ENCODE results near the gene POU2F2.

Gene POU2F2

DNA sequence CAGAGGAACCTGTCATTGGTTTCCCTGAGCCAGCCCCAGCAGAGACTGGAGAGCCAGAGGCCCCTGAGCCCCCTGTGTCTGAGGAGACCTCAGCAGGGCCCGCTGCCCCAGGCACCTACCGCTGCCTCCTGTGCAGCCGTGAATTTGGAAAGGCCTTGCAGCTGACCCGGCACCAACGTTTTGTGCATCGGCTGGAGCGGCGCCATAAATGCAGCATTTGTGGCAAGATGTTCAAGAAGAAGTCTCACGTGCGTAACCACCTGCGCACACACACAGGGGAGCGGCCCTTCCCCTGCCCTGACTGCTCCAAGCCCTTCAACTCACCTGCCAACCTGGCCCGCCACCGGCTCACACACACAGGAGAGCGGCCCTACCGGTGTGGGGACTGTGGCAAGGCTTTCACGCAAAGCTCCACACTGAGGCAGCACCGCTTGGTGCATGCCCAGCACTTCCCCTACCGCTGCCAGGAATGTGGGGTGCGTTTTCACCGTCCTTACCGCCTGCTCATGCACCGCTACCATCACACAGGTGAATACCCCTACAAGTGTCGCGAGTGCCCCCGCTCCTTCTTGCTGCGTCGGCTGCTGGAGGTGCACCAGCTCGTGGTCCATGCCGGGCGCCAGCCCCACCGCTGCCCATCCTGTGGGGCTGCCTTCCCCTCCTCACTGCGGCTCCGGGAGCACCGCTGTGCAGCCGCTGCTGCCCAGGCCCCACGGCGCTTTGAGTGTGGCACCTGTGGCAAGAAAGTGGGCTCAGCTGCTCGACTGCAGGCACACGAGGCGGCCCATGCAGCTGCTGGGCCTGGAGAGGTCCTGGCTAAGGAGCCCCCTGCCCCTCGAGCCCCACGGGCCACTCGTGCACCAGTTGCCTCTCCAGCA lies 52.1 kb downstream of the POU2F2 start:
- no peak for TF ChIP-seq POLR2A (IDR thresholded peaks at IDR 0.05; ENCODE audit: low read depth, low read length)
- FAIRE-seq (no peak), DNase-seq (ENCODE audit: insufficient read length, low spot score) (no peak)

DNA sequence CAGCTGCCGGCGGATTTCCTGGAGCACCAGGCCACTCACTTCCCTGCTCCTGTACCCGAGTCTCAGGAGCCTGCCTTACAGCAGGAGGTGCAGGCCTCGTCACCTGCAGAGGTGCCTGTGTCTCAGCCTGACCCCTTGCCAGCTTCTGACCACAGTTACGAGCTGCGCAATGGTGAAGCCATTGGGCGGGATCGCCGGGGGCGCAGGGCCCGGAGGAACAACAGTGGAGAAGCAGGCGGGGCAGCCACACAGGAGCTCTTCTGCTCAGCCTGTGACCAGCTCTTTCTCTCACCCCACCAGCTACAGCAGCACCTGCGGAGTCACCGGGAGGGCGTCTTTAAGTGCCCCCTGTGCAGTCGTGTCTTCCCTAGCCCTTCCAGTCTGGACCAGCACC lies 53.0 kb downstream of the POU2F2 start:
- FAIRE-seq, result no peak
- no peak for DNase-seq (ENCODE audit: insufficient read length, low spot score)
- no peak for TF ChIP-seq POLR2A (IDR thresholded peaks at IDR 0.05; ENCODE audit: low read depth, low read length)

DNA sequence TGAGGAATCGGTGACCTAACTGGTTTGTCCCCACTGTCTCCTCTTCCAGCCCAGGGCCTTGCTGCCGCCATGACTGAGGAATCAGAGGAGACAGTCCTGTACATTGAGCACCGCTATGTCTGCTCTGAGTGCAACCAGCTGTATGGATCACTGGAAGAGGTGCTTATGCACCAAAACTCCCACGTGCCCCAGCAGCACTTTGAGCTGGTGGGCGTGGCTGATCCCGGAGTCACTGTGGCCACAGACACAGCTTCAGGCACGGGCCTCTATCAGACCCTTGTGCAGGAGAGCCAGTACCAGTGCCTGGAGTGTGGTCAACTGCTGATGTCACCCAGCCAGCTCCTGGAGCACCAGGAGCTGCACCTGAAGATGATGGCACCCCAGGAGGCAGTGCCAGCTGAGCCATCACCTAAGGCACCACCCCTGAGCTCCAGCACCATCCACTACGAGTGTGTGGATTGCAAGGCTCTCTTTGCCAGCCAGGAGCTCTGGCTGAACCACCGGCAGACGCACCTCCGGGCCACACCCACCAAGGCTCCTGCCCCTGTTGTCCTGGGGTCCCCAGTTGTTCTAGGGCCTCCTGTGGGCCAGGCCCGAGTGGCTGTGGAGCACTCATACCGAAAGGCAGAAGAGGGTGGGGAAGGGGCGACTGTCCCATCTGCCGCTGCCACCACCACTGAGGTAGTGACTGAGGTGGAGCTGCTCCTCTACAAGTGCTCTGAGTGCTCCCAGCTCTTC lies 53.5 kb downstream of the POU2F2 start:
- TF ChIP-seq POLR2A (IDR thresholded peaks at IDR 0.05; ENCODE audit: low read depth, low read length), result no peak
- DNase-seq (ENCODE audit: insufficient read length, low spot score) (no peak), FAIRE-seq (no peak)

DNA sequence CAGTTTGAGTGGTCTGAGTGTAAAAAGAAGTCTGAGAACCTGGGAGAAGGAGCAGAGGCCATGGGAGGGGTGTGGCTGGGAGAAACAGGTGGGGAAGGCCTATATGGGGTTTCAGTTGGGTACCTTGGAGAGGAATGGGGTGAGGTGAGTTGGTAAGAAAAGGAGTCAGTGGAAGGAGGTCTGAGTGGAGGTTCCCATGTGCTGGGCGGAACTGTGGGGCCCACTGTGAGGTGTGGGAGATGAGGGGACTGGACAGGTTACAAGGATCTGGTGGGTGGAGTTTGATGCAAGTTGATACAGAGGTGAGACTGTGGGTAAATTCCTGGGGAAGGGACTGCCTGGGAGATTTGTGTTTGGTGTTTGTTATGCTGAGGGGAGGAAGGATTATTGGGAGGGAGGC lies 54.2 kb downstream of the POU2F2 start:
- no peak for TF ChIP-seq POLR2A (IDR thresholded peaks at IDR 0.05; ENCODE audit: low read depth, low read length)
- FAIRE-seq (no peak), DNase-seq (ENCODE audit: insufficient read length, low spot score) (no peak)

DNA sequence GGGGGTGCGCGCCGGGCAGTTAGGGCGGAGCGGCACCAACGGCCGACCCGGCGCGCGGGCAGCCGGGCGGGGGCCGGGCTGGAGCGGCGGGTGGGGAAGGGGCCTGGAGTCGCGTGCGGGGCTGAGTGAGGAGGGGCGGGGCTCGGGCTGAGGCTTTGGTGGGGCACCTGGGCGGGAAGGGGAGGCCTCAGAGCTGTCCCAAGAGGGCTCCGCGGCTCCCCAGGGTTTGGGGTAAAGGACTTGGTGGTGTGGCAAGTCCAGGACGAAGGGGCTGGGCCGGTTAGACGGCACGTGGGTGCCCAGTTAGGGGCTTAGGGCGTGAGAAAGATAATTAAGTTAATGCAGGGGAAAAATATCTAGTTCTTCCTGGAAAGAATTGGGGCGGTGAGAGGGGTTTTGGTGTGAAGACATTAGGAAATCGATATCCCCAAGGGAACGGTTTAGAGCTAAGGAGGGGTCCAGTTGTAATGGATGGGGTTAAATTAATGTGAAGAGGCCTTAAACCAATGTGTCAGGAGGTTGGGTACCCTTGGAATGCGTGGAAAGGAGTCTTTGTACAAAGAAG lies 55.8 kb downstream of the POU2F2 start:
- FAIRE-seq (no peak), DNase-seq (ENCODE audit: insufficient read length, low spot score) (no peak)
- TF ChIP-seq POLR2A (IDR thresholded peaks at IDR 0.05; ENCODE audit: low read depth, low read length), result no peak

DNA sequence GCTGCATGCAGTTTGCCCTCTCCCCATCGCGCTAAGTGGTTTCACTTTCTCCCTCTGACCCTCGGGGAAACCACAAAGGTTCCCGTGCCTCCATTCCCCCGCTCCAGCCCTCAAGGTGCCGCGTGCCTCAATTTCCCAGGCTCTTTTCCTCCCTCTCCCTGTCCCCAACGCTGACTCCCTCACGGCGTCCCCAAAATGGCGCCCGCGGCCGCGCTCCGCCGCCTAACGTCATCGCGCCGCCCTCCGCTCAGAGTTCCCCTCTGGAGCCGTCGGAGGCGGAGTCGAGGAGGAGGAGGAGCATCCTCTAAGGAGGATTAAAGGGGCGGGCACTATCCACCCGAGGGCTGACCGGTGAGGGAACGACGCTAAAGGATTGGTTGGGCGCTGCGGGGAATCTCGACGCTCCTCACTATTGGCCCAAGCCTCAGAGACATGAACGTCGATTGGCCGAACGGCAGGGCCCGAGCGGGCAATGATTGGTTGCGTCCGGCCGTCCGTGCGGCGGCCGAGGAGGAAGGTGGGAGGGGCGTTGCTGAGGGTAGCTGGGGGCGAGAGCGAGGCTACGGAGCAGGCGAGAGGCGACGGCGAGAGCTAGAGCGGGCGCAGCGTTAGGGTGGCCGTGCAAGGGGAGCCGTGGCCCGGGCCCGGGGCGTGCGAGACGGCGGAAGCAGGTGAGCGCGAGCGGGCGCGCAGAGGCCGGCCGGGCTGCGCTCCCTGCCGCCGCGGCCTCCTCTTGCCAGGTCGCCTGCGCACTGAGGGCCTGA lies 56.4 kb downstream of the POU2F2 start, which contains the start of gene ZNF574:
Gene ZNF574 (plus strand): TSS at position 551 of the 764 bp plus-strand sequence. CDS start 2,441 bp downstream, outside the sequence.
- FAIRE-seq (peak; percentile 85), DNase-seq (ENCODE audit: insufficient read length, low spot score) (peak; percentile 100)
- peak; percentile 96 for TF ChIP-seq POLR2A (IDR thresholded peaks at IDR 0.05; ENCODE audit: low read depth, low read length)

DNA sequence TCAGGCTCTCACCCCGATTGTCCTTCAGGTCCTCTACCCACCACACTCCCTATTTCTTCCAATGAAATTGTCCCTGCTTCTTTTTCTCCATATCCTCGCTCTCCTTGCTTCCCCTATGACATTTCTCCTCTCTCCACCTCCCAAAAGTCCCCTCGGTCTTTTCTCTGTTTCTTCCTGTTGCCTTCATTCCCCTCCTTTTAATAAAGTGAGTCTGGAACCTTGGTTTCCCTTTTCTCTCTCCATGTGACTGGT lies 57.0 kb downstream of the POU2F2 start:
- DNase-seq (ENCODE audit: insufficient read length, low spot score) (no peak), FAIRE-seq (no peak)
- TF ChIP-seq POLR2A (IDR thresholded peaks at IDR 0.05; ENCODE audit: low read depth, low read length), result no peak

DNA sequence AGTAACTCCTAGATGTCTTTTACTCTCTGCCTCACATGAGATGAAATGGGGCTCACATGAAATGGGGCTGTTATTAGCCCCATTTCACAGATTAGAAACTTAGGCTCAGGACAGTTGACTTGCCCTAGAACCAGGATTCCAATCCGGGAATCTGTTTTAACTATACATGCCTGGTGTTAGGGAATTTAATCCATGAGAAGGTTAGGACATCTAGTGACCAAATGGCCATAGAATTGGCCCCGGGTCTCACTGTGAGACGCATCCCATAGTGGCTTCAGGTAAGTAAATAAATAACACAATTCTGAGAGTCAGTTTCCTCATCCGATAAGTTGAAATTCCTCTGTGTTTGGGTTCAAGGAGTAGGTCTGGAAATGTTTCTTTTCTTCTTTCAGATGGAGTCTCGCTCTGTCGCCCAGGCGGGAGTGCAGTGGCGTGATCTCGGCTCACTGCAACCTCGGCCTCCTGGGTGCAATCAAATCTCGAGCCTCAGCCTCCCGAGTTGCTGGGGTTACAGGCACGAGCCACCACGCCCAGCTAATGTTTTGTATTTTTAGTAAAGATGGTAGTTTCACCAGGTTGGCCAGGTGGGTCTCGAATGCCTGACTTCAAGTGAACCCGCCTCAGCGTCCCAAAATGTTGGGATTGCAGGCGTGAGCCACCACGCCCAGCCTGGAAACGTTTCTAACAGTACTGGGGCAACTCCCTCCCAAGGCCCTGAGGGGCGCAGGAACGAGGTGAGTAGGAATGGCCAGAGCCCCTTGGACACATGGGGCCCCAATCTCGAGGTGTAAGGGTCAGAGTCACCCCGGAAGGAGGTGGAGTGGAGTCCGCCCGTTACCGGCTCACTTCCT lies 57.5 kb downstream of the POU2F2 start:
- FAIRE-seq, result no peak
- DNase-seq (ENCODE audit: insufficient read length, low spot score), result no peak
- TF ChIP-seq POLR2A (IDR thresholded peaks at IDR 0.05; ENCODE audit: low read depth, low read length), result no peak

DNA sequence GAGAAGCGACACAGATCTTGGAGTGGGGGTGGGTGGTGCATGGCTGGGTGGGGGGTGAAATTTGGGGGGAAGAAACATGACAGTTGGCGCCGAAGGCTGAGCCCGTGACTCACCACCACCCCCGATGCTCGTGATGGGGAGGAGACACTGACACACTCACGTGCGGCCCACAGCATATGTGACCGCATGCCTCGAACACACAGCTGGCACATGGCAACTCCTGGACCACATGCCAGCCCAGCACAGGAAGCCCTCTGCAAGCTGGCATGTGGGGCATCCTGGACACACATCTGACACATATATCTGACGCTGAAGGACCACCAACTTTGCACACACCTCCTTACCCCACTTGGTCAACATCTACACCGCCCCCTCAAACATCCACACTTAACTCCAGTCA lies 61.0 kb downstream of the POU2F2 start:
- no peak for FAIRE-seq
- no peak for DNase-seq (ENCODE audit: insufficient read length, low spot score)
- no peak for TF ChIP-seq POLR2A (IDR thresholded peaks at IDR 0.05; ENCODE audit: low read depth, low read length)

DNA sequence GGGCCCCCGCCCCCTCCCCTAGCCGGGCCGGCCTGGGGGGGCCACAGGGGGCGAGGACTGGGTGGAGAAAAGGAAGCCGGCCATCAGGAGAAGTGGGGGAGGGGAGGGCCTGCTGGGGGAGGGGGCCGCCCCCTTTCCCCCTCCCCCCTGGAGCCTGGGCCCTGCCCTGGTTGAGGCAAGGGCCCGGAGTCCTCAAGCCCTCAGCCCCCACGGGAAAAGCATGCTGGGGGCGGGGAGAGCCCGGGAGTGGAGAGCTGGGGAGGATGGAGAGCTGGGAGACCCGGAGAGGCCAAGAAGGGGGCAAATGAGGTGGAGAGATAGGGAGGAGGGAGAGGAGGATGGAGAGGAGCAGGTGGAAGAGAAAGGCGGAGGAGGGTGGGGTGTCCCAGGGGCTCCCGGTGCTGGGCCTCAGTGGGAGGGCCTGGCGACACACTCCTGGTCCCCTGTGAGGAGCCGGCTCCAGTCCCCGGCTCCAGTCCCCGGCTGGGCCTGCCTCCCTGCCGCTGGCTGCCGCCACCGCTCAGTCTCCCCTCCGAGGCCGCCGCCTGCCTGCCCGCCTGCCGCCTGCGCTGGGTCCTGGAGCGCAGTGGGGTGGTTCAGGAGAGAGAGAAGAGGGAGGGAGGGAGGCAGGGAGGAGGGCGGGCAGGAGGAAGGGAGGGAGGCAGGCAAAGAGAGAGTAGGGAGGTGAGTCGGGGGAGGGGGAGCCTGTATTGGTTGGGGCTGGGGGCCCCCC lies 62.5 kb downstream of the POU2F2 start, which contains the start of gene GRIK5:
Gene GRIK5 (minus strand): TSS at position 588 of the 733 bp plus-strand sequence. CDS start 4,436 bp downstream, outside the sequence.
- no peak for TF ChIP-seq POLR2A (IDR thresholded peaks at IDR 0.05; ENCODE audit: low read depth, low read length)
- DNase-seq (ENCODE audit: insufficient read length, low spot score) (no peak), FAIRE-seq (no peak)

DNA sequence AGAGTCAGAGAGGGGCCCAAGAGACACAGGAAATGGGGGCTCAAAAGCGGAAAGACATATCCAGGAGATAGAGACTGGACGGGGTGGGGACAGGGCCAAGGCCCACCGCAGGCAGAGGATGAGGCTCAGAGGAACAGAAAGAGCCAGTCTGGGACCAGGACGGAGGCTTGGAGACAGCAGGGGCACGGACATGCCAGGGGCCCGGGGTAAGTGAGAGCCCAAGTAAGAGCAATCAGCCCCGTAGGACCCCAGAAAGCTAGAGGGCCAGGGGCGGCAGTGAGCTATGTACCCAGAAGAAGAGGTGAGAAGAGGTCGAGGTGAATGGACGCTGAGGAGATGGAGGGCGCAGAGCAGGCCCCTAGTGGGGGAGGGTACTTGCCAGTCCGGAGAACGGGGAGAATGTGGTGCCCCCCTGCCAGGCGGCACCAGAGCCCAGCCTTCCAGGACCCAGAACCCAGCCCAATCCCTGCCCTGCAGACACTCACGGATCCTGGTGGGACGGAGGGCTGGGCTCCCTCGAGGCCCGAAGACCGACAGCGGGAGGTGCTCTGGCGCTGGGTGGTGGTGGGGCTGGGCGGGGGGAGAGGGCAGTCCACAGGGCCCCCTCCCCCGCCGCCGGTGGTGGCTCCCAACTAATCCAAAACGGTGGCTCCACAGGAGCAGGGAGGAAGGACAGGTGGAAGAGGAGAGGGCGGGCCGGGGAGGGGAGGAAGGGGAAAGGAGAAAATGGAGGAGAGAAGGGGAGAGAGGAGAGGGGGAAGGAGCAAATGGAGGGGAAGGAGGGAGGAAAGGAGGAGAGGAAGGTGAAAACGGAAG lies 63.3 kb downstream of the POU2F2 start:
- FAIRE-seq (no peak), DNase-seq (ENCODE audit: insufficient read length, low spot score) (no peak)
- TF ChIP-seq POLR2A (IDR thresholded peaks at IDR 0.05; ENCODE audit: low read depth, low read length), result no peak

DNA sequence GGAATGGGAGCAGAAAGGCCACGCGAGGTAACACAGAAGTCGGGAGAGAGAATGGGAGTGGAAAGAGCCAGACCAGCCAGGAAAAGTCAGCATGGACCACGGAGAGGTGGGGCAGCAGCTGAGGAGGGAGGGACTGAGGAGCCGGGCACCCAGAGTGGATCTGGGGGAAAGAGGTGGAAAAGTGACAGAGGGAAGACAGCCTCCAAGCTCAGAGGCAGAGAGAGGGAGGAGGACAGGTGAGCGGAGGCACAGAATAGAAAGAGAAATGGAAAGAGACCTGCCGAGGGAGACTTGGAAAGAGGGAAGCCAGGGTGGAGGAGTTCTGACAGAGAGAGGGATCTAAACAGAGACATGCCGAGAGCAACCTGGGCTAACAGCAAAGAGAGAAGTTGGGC lies 63.9 kb downstream of the POU2F2 start:
- TF ChIP-seq POLR2A (IDR thresholded peaks at IDR 0.05; ENCODE audit: low read depth, low read length), result no peak
- FAIRE-seq, result no peak
- DNase-seq (ENCODE audit: insufficient read length, low spot score), result no peak
